ENCODE data around the gene USP20. TPM values are rescaled to one million over a fixed set of nuclear protein-coding genes. Genes with fewer than 3 reads are reported as not detected.

USP20 gene
- total RNA-seq, 1 donor from 2014 or later: 21.3 TPM

DNA sequence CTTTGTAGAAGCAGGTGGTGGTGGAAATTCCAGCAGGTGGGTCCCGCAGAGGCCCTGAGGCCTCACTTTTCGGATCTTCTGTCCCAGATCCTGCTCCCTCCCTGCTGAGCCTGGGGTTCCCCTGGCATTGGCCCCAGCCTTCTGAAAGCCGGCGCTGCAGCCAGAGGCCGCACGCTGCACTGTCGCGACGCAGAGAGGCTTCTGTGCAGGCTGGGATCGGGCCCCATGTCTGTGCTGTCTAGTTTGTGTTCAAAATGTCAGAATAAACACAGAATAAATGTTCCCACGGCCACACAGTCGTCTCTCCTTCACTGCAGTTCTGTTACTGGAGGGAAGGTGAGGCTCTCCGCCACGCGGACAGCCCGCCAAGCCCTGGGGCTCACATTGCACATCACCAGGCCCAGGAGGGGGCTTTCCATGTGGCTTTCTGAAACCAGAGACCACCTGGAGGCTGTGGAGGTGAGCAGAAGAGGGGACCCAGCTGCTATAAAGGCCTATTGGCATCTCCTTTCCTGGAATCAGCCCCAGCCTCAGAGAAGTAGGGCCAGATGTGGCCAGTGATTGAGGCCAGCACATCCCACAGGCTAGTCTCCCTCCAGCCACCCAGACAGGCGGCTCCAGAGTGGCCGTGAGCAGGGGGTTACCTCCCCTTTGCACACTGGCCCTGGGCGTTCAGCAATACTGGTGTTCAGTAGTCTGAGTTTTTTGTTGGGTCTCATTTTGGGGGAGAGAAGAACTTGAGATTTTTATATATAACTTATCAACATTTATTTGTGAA lies 46.5 kb downstream of the USP20 start:
- H3K4me3 Mint-ChIP-seq (ENCODE audit: unreplicated experiment): no peak overlapping the region
- TF ChIP-seq, protein P1, sequence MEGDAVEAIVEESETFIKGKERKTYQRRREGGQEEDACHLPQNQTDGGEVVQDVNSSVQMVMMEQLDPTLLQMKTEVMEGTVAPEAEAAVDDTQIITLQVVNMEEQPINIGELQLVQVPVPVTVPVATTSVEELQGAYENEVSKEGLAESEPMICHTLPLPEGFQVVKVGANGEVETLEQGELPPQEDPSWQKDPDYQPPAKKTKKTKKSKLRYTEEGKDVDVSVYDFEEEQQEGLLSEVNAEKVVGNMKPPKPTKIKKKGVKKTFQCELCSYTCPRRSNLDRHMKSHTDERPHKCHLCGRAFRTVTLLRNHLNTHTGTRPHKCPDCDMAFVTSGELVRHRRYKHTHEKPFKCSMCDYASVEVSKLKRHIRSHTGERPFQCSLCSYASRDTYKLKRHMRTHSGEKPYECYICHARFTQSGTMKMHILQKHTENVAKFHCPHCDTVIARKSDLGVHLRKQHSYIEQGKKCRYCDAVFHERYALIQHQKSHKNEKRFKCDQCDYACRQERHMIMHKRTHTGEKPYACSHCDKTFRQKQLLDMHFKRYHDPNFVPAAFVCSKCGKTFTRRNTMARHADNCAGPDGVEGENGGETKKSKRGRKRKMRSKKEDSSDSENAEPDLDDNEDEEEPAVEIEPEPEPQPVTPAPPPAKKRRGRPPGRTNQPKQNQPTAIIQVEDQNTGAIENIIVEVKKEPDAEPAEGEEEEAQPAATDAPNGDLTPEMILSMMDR (IDR thresholded peaks at IDR 0.05): no peak
- H3K36me3 Mint-ChIP-seq (ENCODE audit: low read depth): peaks cover 10% of the 10 kb centered on the region
- H3K9me3 Mint-ChIP-seq (ENCODE audit: low read depth): no peaks in the 10 kb centered on the region
- DNase-seq (ENCODE audit: low spot score): no peak
- H3K4me1 Mint-ChIP-seq (ENCODE audit: low read depth): peaks cover 28% of the 10 kb centered on the region
- no peak overlapping the region for H3K27ac Mint-ChIP-seq (ENCODE audit: unreplicated experiment)
- no peaks in the 10 kb centered on the region for H3K27me3 Mint-ChIP-seq (ENCODE audit: low read depth)

DNA sequence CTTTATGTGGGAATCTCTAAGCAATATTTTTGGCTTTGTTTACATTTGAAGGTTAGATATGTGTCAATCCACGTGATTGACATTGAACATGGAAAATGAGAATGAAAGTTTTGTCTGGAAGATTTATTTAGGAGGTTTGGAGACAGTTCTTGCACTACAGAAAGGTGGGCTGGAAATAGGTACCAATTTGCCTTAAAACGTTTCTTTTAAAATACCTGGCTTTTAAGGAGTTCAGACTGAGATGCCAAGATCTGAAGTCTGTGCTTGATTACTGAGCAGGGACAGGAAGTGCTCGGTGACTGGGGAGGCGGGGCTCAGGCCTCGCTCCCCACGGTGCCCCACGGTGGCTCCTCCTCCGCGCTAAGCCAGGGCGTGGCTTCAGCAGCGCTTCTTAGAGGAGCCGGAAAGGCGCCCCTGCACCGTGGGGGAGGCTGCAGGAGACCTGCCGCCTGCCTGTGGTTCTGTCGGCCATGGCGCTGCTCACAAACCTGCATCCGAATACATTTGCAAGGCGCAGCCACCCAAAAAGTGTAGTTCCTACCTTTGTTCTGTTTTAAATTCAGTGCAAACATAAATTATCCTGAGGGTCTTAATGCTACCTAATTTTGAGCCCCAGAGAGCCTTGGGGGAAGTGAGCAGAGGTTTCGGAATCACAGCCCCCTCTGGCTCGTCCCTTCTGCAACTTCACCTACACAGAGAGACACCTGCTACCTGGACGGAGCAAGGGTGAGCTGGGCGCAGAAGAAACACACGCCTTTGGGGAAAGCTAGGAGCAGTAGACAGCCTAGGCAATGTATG lies 49.2 kb downstream of the USP20 start:
- peak overlapping the region; percentile 61 for H3K27ac Mint-ChIP-seq (ENCODE audit: unreplicated experiment)
- peaks cover 47% of the 10 kb centered on the region for H3K4me1 Mint-ChIP-seq (ENCODE audit: low read depth)
- no peaks in the 10 kb centered on the region for H3K27me3 Mint-ChIP-seq (ENCODE audit: low read depth)
- H3K36me3 Mint-ChIP-seq (ENCODE audit: low read depth): peaks cover 10% of the 10 kb centered on the region
- peak overlapping the region; percentile 21 for H3K4me3 Mint-ChIP-seq (ENCODE audit: unreplicated experiment)
- TF ChIP-seq, protein P1 (IDR thresholded peaks at IDR 0.05): no peak
- H3K9me3 Mint-ChIP-seq (ENCODE audit: low read depth): no peaks in the 10 kb centered on the region
- no peak for DNase-seq (ENCODE audit: low spot score)

DNA sequence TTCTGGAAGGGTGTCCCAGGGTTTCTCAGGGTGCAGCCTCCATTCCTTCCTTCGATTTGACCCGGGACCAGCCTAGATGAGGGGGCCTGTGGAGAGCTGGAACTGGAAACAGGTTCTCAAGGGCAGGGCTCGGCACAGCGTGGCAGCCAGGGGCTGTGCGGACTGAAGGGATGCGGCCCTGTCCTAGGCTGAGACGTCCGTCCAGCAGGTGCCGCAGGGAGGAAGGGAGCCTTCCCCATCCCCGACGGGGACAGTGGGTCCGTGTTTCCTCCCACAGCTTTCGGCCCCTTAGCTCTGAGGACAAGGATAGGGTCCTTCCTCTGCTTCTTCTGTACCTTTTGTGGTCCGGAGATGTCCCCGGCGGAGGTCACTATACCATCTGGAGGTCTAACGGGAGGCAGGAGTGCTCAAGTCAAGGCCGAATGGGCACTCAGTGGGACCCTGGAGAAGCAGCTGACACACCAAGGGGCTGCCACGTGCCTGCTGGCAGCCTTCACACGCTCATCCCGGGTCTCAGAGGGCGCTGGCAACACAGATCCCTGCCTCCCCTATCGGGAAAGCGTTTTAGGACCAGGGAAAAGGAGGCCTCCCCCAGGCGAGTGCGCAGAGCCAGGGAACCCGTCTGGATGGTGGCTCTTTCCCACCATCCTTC lies 49.9 kb downstream of the USP20 start:
- Mint-ChIP-seq H3K4me3 (ENCODE audit: unreplicated experiment) (no peak overlapping the region), H3K4me1 (ENCODE audit: low read depth) (peaks cover 47% of the 10 kb centered on the region), H3K27me3 (ENCODE audit: low read depth) (no peaks in the 10 kb centered on the region), H3K36me3 (ENCODE audit: low read depth) (peaks cover 13% of the 10 kb centered on the region), H3K9me3 (ENCODE audit: low read depth) (no peaks in the 10 kb centered on the region), H3K27ac (ENCODE audit: unreplicated experiment) (peak overlapping the region; percentile 66)
- no peak for DNase-seq (ENCODE audit: low spot score)
- TF ChIP-seq, protein P1 (IDR thresholded peaks at IDR 0.05): no peak

DNA sequence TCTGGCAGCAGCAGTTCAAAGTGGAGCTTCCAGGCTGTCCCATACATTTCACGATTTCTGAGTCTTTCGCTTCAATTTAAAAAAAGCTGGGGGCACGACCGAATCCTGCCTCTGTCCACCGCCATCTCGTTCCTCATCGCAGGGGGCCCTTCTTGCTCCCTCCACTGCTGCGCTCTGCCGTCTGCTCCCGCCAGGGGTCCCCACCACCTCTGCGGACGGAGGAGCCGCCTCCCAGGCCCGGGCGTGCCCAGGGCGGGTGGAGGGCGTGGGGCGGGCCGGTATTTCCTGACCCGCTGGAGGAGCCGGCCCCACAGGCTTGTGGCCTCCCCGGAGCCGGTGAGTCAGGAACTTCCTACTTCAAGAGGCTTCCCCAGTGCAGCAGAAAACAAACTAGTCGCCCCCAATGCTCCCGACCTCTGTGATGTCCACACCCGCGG lies 50.4 kb downstream of the USP20 start:
- TF ChIP-seq, protein P1 (IDR thresholded peaks at IDR 0.05): peak; percentile 94
- peak overlapping the region; percentile 66 for H3K27ac Mint-ChIP-seq (ENCODE audit: unreplicated experiment)
- DNase-seq (ENCODE audit: low spot score): no peak
- H3K36me3 Mint-ChIP-seq (ENCODE audit: low read depth): peaks cover 12% of the 10 kb centered on the region
- no peaks in the 10 kb centered on the region for H3K27me3 Mint-ChIP-seq (ENCODE audit: low read depth)
- no peaks in the 10 kb centered on the region for H3K9me3 Mint-ChIP-seq (ENCODE audit: low read depth)
- H3K4me1 Mint-ChIP-seq (ENCODE audit: low read depth): peaks cover 47% of the 10 kb centered on the region
- H3K4me3 Mint-ChIP-seq (ENCODE audit: unreplicated experiment): peak overlapping the region; percentile 33
